ENCODE measurements around the gene PHF23.

DNA sequence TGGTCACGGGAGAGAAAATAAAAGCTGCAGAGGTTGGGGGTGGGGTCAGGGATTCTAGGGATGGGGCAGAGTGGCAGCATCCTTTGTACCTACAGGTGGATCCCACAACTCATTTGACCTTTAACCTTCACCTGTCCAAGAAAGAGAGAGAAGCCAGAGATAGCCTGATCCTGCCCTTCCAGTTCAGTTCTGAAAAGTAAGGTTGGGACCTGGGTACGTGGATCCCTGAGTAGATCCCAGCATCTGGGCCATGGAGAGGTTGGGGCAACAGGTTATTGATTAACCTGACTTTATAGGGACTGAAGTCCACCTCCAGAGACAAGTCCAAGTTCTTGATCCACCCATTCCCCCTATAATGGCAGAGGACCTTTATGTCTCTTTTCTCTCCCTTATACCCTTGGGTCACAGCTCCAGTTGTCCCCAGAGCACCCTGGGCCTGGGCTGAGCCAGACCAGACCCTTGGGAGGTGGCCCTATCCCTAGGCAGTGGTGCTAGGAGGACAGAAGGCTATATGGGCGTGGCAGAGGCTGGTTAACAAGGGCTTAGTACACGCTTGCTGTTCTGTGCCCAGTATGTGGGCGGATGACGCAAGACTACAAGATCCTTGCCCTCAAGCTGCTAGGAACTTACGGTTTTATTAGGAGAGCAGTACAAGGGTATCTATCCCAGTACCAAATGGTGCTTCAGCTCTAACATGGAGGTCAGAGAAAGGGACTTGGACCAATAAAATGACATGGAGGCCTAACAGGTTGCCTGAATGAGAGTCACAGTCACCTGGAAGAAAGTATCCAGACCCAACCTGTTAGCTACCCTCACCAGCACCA is 19.7 kb upstream of the PHF23 start:
- TF ChIP-seq CTCF (IDR thresholded peaks at IDR 0.05; ENCODE audit: insufficient read depth, low read depth, low read length) (no peak), EZH2 (IDR thresholded peaks at IDR 0.05; ENCODE audit: insufficient read depth, low read length) (no peak)
